Chondrocyte (in vitro differentiated cells): ENCODE measurements around the gene RNF31. TPM values are rescaled to one million over a fixed set of nuclear protein-coding genes. Genes with fewer than 3 reads are reported as not detected.

Experiments
- DNase-seq: peaks from one replicate; pipeline ENCODE4 v3.0.0; 2021; ENCODE audit warnings: mixed read lengths, low spot score
- H3K27ac Mint-ChIP-seq: one replicate; pipeline ENCODE4 v1.8.0; 2021; ENCODE audit warnings: mild to moderate bottlenecking, moderate library complexity, mixed read lengths; ENCODE audit not compliant: unreplicated experiment
- H3K27me3 Mint-ChIP-seq: 2 replicates; pipeline ENCODE4 v1.8.0; 2021; ENCODE audit warnings: low read depth, mixed read lengths
- H3K36me3 Mint-ChIP-seq: 2 replicates; pipeline ENCODE4 v1.8.0; 2021; ENCODE audit warnings: low read depth, mixed read lengths
- H3K4me1 Mint-ChIP-seq: 2 replicates; pipeline ENCODE4 v1.8.0; 2021; ENCODE audit warnings: low read depth, mild to moderate bottlenecking, mixed read lengths
- H3K4me3 Mint-ChIP-seq: one replicate; pipeline ENCODE4 v1.8.0; 2021; ENCODE audit warnings: mild to moderate bottlenecking, moderate library complexity, mixed read lengths; ENCODE audit not compliant: unreplicated experiment
- H3K9me3 Mint-ChIP-seq: 2 replicates; pipeline ENCODE4 v1.8.0; 2021; ENCODE audit warnings: low read depth, mixed read lengths
- CTCF ChIP-seq: fragments of 200-600 bp; sonication (generic); IDR thresholded peaks from 2 replicates; pipeline ENCODE4 v1.5.0; 2021; ENCODE audit warnings: antibody characterized with exemption, mild to moderate bottlenecking, moderate library complexity
- microRNA-seq: library from miRNA; unstranded; fragments of <30 nt; microRNA quantifications from one replicate; pipeline ENCODE4 v1.2.0, GENCODE V29; 2020; ENCODE audit warnings: borderline number of aligned reads
- total RNA-seq: library from RNA; stranded (reverse); gene quantifications from 3 replicates; pipeline ENCODE4 v1.2.1, GENCODE V29; 2021

RNF31 gene
- total RNA-seq, 1 donor from 2014 or later, result 45.8 TPM

- Mint-ChIP-seq H3K36me3 (peaks cover 35% of the 10 kb centered on the region), H3K4me1 (no peaks in the 10 kb centered on the region), H3K27ac (no peak overlapping the region), H3K9me3 (peaks cover 12% of the 10 kb centered on the region), H3K4me3 (no peak overlapping the region), H3K27me3 (no peaks in the 10 kb centered on the region)
- no peak for TF ChIP-seq CTCF
- DNase-seq, result no peak
Observed at GRCh38 chr14:24204163-24205146, 57.2 kb downstream of the RNF31 start.

- Mint-ChIP-seq H3K36me3 (peaks cover 37% of the 10 kb centered on the region), H3K4me3 (no peak overlapping the region), H3K9me3 (peaks cover 11% of the 10 kb centered on the region), H3K27me3 (no peaks in the 10 kb centered on the region), H3K27ac (no peak overlapping the region), H3K4me1 (peaks cover 1% of the 10 kb centered on the region)
- TF ChIP-seq CTCF, result no peak
- DNase-seq, result no peak
Observed at GRCh38 chr14:24206260-24207103, 59.2 kb downstream of the RNF31 start.

- Mint-ChIP-seq H3K4me1 (peaks cover 7% of the 10 kb centered on the region), H3K36me3 (peaks cover 33% of the 10 kb centered on the region), H3K27ac (no peak overlapping the region), H3K9me3 (peaks cover 7% of the 10 kb centered on the region), H3K4me3 (no peak overlapping the region), H3K27me3 (no peaks in the 10 kb centered on the region)
- DNase-seq, result no peak
- no peak for TF ChIP-seq CTCF
Observed at GRCh38 chr14:24207104-24207551, 59.8 kb downstream of the RNF31 start.

GRCh38 chr14:24207625-24208024, 60.3 kb downstream of the RNF31 start:
- no peaks in the 10 kb centered on the region for H3K27me3 Mint-ChIP-seq
- H3K4me3 Mint-ChIP-seq, result no peak overlapping the region
- no peak for DNase-seq
- peaks cover 5% of the 10 kb centered on the region for H3K9me3 Mint-ChIP-seq
- no peak for TF ChIP-seq CTCF
- peak overlapping the region; percentile 41 for H3K27ac Mint-ChIP-seq
- H3K4me1 Mint-ChIP-seq, result peaks cover 11% of the 10 kb centered on the region
- H3K36me3 Mint-ChIP-seq, result peaks cover 30% of the 10 kb centered on the region

Small RNA genes within 50 kb of the gene (microRNA-seq; reads per million reads assigned to microRNA genes)
- gene MIR7703, result not detected

Other genes starting within 250 kb of the RNF31 start
- gene DHRS4, start 193.7 kb upstream of the RNF31 start, total RNA-seq, result 16.8 to 18.2 TPM (median 16.9 TPM) in 3 replicates
- gene DHRS4L2, start 158.6 kb upstream of the RNF31 start, total RNA-seq, result 11.9 to 17.7 TPM (median 13.9 TPM) in 3 replicates
- gene CARMIL3, start 95.5 kb upstream of the RNF31 start, total RNA-seq, result 0.34 to 0.60 TPM (median 0.54 TPM) in 3 replicates
- gene CPNE6, start 75.9 kb upstream of the RNF31 start, total RNA-seq, result not detected in 3 replicates
- gene PCK2, start 53.2 kb upstream of the RNF31 start, total RNA-seq, result 18.7 to 126 TPM (median 118 TPM) in 3 replicates
- 30.7 to 41.5 TPM (median 32.9 TPM) in 3 replicates for gene DCAF11, start 32.7 kb upstream of the RNF31 start, total RNA-seq
- gene NRL, start 32.5 kb upstream of the RNF31 start, total RNA-seq, result 1.2 to 1.6 TPM (median 1.3 TPM) in 3 replicates
- 0.27 TPM in 1 of 3 replicates, not detected in the others for gene FITM1, start 16.8 kb upstream of the RNF31 start, total RNA-seq
- gene PSME1, start 11.3 kb upstream of the RNF31 start, total RNA-seq, result 59.2 to 76.1 TPM (median 64.9 TPM) in 3 replicates
- gene EMC9, start 5.9 kb upstream of the RNF31 start, total RNA-seq, result 14.0 to 15.3 TPM (median 14.8 TPM) in 3 replicates
- 53.6 to 78.7 TPM (median 59.7 TPM) in 3 replicates for gene PSME2, start 888 bp upstream of the RNF31 start, total RNA-seq
- 28.9 to 38.4 TPM (median 37.8 TPM) in 3 replicates for gene IRF9, start 13.8 kb downstream of the RNF31 start, total RNA-seq
- 4.4 to 7.9 TPM (median 5.0 TPM) in 3 replicates for gene REC8, start 24.6 kb downstream of the RNF31 start, total RNA-seq
- 26.7 to 46.2 TPM (median 27.4 TPM) in 3 replicates for gene IPO4, start 41.3 kb downstream of the RNF31 start, total RNA-seq
- 60.3 to 92.0 TPM (median 61.0 TPM) in 3 replicates for gene TM9SF1, start 47.9 kb downstream of the RNF31 start, total RNA-seq
- 0.46 TPM in 1 of 3 replicates, not detected in the others for gene TSSK4, start 58.2 kb downstream of the RNF31 start, total RNA-seq
- gene CHMP4A, start 66.0 kb downstream of the RNF31 start, total RNA-seq, result 33.1 to 36.1 TPM (median 35.3 TPM) in 3 replicates
- gene MDP1, start 68.6 kb downstream of the RNF31 start, total RNA-seq, result 23.2 to 25.7 TPM (median 23.6 TPM) in 3 replicates
- 154 to 169 TPM (median 159 TPM) in 3 replicates for gene NEDD8, start 84.9 kb downstream of the RNF31 start, total RNA-seq
- 43.1 to 66.5 TPM (median 47.9 TPM) in 3 replicates for gene GMPR2, start 85.4 kb downstream of the RNF31 start, total RNA-seq
- gene TINF2, start 95.1 kb downstream of the RNF31 start, total RNA-seq, result 60.1 to 85.5 TPM (median 72.6 TPM) in 3 replicates
- 3.2 to 5.0 TPM (median 3.3 TPM) in 3 replicates for gene TGM1, start 115.7 kb downstream of the RNF31 start, total RNA-seq
- 27.0 to 34.9 TPM (median 27.4 TPM) in 3 replicates for gene RABGGTA, start 124.1 kb downstream of the RNF31 start, total RNA-seq
- gene DHRS1, start 152.3 kb downstream of the RNF31 start, total RNA-seq, result 25.6 to 41.4 TPM (median 29.3 TPM) in 3 replicates
- gene NOP9, start 152.4 kb downstream of the RNF31 start, total RNA-seq, result 19.4 to 30.4 TPM (median 20.7 TPM) in 3 replicates
- not detected in 3 replicates for gene CIDEB, start 160.5 kb downstream of the RNF31 start, total RNA-seq
- gene LTB4R2, start 162.6 kb downstream of the RNF31 start, total RNA-seq, result 8.8 to 18.4 TPM (median 9.1 TPM) in 3 replicates
- 6.1 to 12.0 TPM (median 7.3 TPM) in 3 replicates for gene LTB4R, start 164.0 kb downstream of the RNF31 start, total RNA-seq
- gene ADCY4, start 187.6 kb downstream of the RNF31 start, total RNA-seq, result 1.5 to 5.2 TPM (median 3.3 TPM) in 3 replicates
- gene RIPK3, start 192.5 kb downstream of the RNF31 start, total RNA-seq, result 0.80 to 1.3 TPM (median 0.90 TPM) in 3 replicates
- gene NFATC4, start 220.7 kb downstream of the RNF31 start, total RNA-seq, result 93.4 to 99.2 TPM (median 97.7 TPM) in 3 replicates